HL-60 (cell line): ENCODE measurements around the gene GAB2.
"Not testable (repeated sequence)": the region's sequence is repeated elsewhere in the genome, so short reads cannot be mapped to it uniquely, and the experiment has no call there.

Experiments used
- DNase-seq, 2 experiments: peaks; one replicate each; pipeline ENCODE4 v3.0.0-alpha.2; 2010 to 2020; ENCODE audit warnings: low read depth in 1 of 2, low spot score in 1 of 2
- H3K27ac ChIP-seq: fragments of 250-450 bp; sonication (Bioruptor Pico); replicated peaks from 2 replicates; pipeline ENCODE4 v1.5.1; 2020; ENCODE audit warnings: mild to moderate bottlenecking, moderate library complexity
- H3K27me3 ChIP-seq: fragments of 250-450 bp; sonication (Bioruptor Pico); 2 replicates; pipeline ENCODE4 v1.5.1; 2021; ENCODE audit warnings: mild to moderate bottlenecking, moderate library complexity; ENCODE audit not compliant: insufficient read depth, poor library complexity, severe bottlenecking
- H3K4me3 ChIP-seq: replicated peaks from 2 replicates; pipeline ENCODE4 v1.5.1; 2011; ENCODE audit warnings: mild to moderate bottlenecking, control low read depth, low read length; ENCODE audit not compliant: insufficient read depth
- GABPA ChIP-seq: IDR thresholded peaks from 2 replicates; pipeline ENCODE4 v1.6.1; 2012; ENCODE audit warnings: low read depth
- POLR2AphosphoS5 ChIP-seq: IDR thresholded peaks from 2 replicates; pipeline ENCODE4 v1.6.1; 2012; ENCODE audit warnings: low read depth
- REST ChIP-seq: IDR thresholded peaks from 2 replicates; pipeline ENCODE4 v1.6.1; 2012; ENCODE audit warnings: low read depth; ENCODE audit not compliant: insufficient replicate concordance
- SPI1 ChIP-seq: IDR thresholded peaks from 2 replicates; pipeline ENCODE4 v1.6.1; 2012; ENCODE audit warnings: low read depth, mild to moderate bottlenecking, borderline replicate concordance
- TF ChIP-seq, protein P1 (sequence below): IDR thresholded peaks from one replicate; pipeline ENCODE4 v1.5.1; 2011; ENCODE audit warnings: low read length, control low read depth, inconsistent platforms; ENCODE audit not compliant: insufficient read depth

GAB2 gene

GRCh38 chr11:78295991-78296930, 121.4 kb downstream of the GAB2 start:
- Histone ChIP-seq H3K27me3 (no peaks in the 10 kb centered on the region), H3K27ac (no peak overlapping the region), H3K4me3 (no peak overlapping the region)
- TF ChIP-seq SPI1 = no peak
- TF ChIP-seq, protein P1, sequence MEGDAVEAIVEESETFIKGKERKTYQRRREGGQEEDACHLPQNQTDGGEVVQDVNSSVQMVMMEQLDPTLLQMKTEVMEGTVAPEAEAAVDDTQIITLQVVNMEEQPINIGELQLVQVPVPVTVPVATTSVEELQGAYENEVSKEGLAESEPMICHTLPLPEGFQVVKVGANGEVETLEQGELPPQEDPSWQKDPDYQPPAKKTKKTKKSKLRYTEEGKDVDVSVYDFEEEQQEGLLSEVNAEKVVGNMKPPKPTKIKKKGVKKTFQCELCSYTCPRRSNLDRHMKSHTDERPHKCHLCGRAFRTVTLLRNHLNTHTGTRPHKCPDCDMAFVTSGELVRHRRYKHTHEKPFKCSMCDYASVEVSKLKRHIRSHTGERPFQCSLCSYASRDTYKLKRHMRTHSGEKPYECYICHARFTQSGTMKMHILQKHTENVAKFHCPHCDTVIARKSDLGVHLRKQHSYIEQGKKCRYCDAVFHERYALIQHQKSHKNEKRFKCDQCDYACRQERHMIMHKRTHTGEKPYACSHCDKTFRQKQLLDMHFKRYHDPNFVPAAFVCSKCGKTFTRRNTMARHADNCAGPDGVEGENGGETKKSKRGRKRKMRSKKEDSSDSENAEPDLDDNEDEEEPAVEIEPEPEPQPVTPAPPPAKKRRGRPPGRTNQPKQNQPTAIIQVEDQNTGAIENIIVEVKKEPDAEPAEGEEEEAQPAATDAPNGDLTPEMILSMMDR = no peak
- no peak for TF ChIP-seq REST
- TF ChIP-seq GABPA = no peak
- no peak for TF ChIP-seq POLR2AphosphoS5
- no peak for DNase-seq

DNA sequence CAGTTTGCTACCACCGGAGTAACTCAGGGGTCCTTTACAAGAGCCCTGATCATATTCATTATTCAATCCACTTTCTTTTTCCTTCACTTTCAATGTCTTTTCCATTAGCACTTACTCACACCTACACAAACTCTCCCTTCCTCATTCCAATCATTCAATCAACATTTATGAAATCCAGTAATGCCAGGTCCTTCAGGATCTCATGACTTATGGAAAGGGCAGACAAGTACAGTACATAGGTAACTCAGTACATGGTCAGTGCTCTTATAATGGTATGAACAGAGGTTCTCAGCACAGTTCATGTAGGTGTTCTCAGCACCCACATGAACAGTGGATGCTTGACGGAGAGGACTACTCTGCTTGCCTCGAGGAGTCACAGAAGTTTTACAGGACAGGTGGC, 122.3 kb downstream of the GAB2 start:
- no peak for DNase-seq
- Histone ChIP-seq H3K4me3 (no peak overlapping the region), H3K27me3 (no peaks in the 10 kb centered on the region), H3K27ac (no peak overlapping the region)
- no peak for TF ChIP-seq REST
- no peak for TF ChIP-seq SPI1

GRCh38 chr11:78294100-78294499, 123.5 kb downstream of the GAB2 start:
- H3K27me3 ChIP-seq, DNase-seq, H3K4me3 ChIP-seq: not testable (repeated sequence)
- peak overlapping the region; percentile 96; the same call in 1 of the 2 replicates for H3K27ac ChIP-seq

DNA sequence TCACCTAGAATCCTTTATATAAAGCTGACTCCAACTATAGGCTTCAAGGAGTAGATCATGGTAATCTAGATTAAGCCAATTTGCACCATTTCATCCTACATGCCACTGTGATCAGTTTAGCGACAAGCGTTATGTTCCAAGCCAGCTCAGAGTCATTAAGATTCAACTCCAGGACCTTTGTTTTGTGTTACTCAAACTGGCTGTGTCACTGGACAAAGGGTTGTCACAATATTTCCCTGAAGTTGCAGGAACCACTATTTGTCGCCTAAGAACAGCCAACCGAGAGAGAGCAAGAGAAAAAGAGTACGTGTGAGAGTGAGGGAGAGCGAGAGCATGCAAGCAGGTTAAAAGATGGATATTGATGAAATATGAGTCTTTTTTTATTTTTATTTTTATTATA, 124.1 kb downstream of the GAB2 start:
- no peak for DNase-seq
- TF ChIP-seq POLR2AphosphoS5 (no peak), SPI1 (no peak), REST (no peak), GABPA (no peak)
- TF ChIP-seq, protein P1 = no peak
- no peaks in the 10 kb centered on the region for H3K27me3 ChIP-seq
- no peak overlapping the region for H3K4me3 ChIP-seq
- peak overlapping the region; percentile 96 for H3K27ac ChIP-seq
